DOHH2 (cell line): ENCODE measurements around the gene KIAA0930.

Source experiments
- EZH2phosphoT487 ChIP-seq: fragments of 200-600 bp; sonication (generic); IDR thresholded peaks from 2 replicates; pipeline ENCODE4 v1.6.1; 2017; ENCODE audit warnings: borderline replicate concordance, mild to moderate bottlenecking, antibody characterized with exemption, low read length, moderate library complexity, mixed read lengths
- TF ChIP-seq, protein P1 (sequence below): fragments of 200-600 bp; sonication (generic); IDR thresholded peaks from one replicate; pipeline ENCODE4 v1.5.1; 2014; ENCODE audit warnings: antibody characterized with exemption, mild to moderate bottlenecking, low read depth, low read length; ENCODE audit not compliant: poor library complexity, severe bottlenecking

DNA sequence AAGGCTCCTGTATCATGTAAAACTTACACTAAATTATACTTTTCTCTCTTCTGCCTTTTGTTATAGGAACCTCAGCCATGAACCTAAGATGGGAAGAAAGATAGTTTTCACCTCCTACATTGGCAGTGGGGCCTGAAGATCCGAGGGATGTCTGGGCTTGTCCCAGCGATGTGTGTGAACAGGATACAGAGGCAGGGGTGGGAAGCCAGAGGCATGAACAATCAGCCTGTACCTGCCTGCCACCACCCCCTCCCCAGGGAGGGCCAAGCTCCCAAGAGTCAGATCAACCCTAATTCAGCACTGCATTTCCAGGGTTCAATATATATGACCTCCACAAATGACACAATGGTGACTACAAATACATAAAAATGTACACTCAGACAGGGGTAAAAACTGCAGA lies 9.4 kb downstream of the KIAA0930 start:
- TF ChIP-seq, protein P1, sequence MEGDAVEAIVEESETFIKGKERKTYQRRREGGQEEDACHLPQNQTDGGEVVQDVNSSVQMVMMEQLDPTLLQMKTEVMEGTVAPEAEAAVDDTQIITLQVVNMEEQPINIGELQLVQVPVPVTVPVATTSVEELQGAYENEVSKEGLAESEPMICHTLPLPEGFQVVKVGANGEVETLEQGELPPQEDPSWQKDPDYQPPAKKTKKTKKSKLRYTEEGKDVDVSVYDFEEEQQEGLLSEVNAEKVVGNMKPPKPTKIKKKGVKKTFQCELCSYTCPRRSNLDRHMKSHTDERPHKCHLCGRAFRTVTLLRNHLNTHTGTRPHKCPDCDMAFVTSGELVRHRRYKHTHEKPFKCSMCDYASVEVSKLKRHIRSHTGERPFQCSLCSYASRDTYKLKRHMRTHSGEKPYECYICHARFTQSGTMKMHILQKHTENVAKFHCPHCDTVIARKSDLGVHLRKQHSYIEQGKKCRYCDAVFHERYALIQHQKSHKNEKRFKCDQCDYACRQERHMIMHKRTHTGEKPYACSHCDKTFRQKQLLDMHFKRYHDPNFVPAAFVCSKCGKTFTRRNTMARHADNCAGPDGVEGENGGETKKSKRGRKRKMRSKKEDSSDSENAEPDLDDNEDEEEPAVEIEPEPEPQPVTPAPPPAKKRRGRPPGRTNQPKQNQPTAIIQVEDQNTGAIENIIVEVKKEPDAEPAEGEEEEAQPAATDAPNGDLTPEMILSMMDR: no peak
- TF ChIP-seq EZH2phosphoT487: no peak
